GM12878 (cell line): ENCODE measurements around the gene SLC46A2.

ENCODE experiments used
- CBFB ChIP-seq: IDR thresholded peaks from 2 replicates; pipeline ENCODE4 v1.6.1; 2016; ENCODE audit warnings: antibody characterized with exemption, low read depth
- CBX5 ChIP-seq: sonication (generic); IDR thresholded peaks from 2 replicates; pipeline ENCODE4 v1.6.1; 2016; ENCODE audit warnings: low read depth, moderate library complexity, mild to moderate bottlenecking, inconsistent platforms
- CEBPB ChIP-seq, 2 experiments: fragments of 150-350 bp in 1 of 2; IDR thresholded peaks; 2 replicates each; pipeline ENCODE4 v1.6.1; 2012 to 2014; ENCODE audit warnings: low read depth in 2 of 2, low read length in 2 of 2, borderline replicate concordance in 1 of 2, inconsistent platforms in 1 of 2
- CREM ChIP-seq: IDR thresholded peaks from 2 replicates; pipeline ENCODE4 v1.6.1; 2014; ENCODE audit warnings: antibody characterized with exemption, low read depth
- GABPA ChIP-seq: IDR thresholded peaks from 2 replicates; pipeline ENCODE4 v1.6.1; 2014; ENCODE audit warnings: antibody characterized with exemption, low read depth, mild to moderate bottlenecking, inconsistent platforms
- JUND ChIP-seq: IDR thresholded peaks from 2 replicates; pipeline ENCODE4 v1.6.1; 2012; ENCODE audit warnings: low read depth, mild to moderate bottlenecking, low read length, improper control_type of control experiment, moderate library complexity
- POLR2A ChIP-seq: IDR thresholded peaks from 2 replicates; pipeline ENCODE4 v1.6.1; 2011; ENCODE audit warnings: low read depth, mild to moderate bottlenecking, low read length
- RAD21 ChIP-seq: IDR thresholded peaks from 2 replicates; pipeline ENCODE4 v1.6.1; 2011; ENCODE audit warnings: mild to moderate bottlenecking, low read depth, low read length, moderate library complexity; ENCODE audit not compliant: insufficient read depth
- SIN3A ChIP-seq: IDR thresholded peaks from 2 replicates; pipeline ENCODE4 v1.6.1; 2012; ENCODE audit warnings: low read depth, low read length, improper control_type of control experiment
- STAT3 ChIP-seq: IDR thresholded peaks from 2 replicates; pipeline ENCODE4 v1.6.1; 2011; ENCODE audit warnings: low read depth, low read length, improper control_type of control experiment
- TF ChIP-seq, protein P1 (sequence below), 3 experiments: IDR thresholded peaks in 2 of 3; conservative IDR thresholded peaks in 1 of 3; 2 replicates each; pipeline ENCODE4 v1.5.1; 2011; ENCODE audit warnings: low read depth in 3 of 3, low read length in 3 of 3, mild to moderate bottlenecking in 3 of 3, control low read depth in 2 of 3, moderate library complexity in 2 of 3, inconsistent platforms in 1 of 3, mixed read lengths in 1 of 3; ENCODE audit not compliant: control insufficient read depth in 2 of 3, insufficient read depth in 1 of 3; ENCODE audit errors: extremely low read depth in 1 of 3

DNA sequence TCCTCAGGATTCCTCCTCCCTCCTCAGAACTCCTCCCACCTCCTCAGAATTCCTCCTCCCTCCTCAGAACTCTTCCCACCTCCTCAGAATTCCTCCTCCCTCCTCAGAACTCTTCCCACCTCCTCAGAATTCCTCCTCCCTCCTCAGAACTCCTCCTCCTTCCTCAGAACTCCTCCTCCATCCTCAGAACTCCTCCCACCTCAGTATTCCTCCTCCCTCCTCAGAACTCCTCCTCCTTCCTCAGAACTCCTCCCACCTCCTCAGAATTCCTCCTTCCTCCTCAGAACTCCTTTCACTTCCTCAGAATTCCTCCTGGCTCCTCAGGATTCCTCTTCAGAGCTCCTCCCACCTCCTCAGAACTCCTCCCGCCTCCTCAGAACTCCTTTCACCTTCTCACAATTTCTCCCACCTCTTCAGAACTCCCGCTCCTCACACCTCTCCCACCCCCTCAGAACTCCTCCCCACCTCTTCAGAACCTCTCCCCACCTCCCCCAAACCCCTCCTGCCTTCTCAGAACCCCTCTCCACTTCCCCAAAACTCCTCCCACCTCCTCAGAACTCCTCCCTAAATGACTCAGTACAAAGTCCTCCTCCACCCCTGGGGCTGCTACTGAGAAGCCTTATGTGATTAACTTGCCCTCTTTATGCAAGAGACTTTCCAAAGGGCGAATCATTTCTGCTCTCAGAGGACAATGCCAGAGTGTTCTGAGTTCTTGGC lies 23.2 kb downstream of the SLC46A2 start:
- no peak for TF ChIP-seq STAT3
- no peak for TF ChIP-seq CREM
- TF ChIP-seq RAD21, result no peak
- no peak for TF ChIP-seq CBFB
- no peak for TF ChIP-seq SIN3A
- TF ChIP-seq, protein P1, sequence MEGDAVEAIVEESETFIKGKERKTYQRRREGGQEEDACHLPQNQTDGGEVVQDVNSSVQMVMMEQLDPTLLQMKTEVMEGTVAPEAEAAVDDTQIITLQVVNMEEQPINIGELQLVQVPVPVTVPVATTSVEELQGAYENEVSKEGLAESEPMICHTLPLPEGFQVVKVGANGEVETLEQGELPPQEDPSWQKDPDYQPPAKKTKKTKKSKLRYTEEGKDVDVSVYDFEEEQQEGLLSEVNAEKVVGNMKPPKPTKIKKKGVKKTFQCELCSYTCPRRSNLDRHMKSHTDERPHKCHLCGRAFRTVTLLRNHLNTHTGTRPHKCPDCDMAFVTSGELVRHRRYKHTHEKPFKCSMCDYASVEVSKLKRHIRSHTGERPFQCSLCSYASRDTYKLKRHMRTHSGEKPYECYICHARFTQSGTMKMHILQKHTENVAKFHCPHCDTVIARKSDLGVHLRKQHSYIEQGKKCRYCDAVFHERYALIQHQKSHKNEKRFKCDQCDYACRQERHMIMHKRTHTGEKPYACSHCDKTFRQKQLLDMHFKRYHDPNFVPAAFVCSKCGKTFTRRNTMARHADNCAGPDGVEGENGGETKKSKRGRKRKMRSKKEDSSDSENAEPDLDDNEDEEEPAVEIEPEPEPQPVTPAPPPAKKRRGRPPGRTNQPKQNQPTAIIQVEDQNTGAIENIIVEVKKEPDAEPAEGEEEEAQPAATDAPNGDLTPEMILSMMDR (IDR thresholded peaks at IDR 0.05 in 2 of 3, conservative IDR thresholded peaks at IDR 0.05 in 1 of 3; ENCODE audit: control insufficient read depth in 2 of 3, extremely low read depth in 1 of 3, insufficient read depth in 1 of 3, low read depth in 3 of 3, low read length in 3 of 3), result no peak
- no peak for TF ChIP-seq POLR2A
- TF ChIP-seq JUND, result no peak
- TF ChIP-seq GABPA, result no peak
- no peak for TF ChIP-seq CEBPB (IDR thresholded peaks at IDR 0.05; ENCODE audit: borderline replicate concordance in 1 of 2, low read depth in 2 of 2, low read length in 2 of 2)
- TF ChIP-seq CBX5, result no peak
